K562 treated with DMSO at 1 percent for 12 hours (cell line): ENCODE results near the gene PRR29. TPM values are rescaled to one million over a fixed set of nuclear protein-coding genes. Genes with fewer than 3 reads are reported as not detected.

Source experiments
- total RNA-seq: library from RNA; unstranded; fragments of 300-600 nt; gene quantifications from 2 replicates; pipeline ENCODE4 v1.2.3, GENCODE V29; 2022; ENCODE audit not compliant: insufficient read depth

The PRR29 gene
- total RNA-seq: 0.81 and 3.2 TPM in 2 replicates

DNA sequence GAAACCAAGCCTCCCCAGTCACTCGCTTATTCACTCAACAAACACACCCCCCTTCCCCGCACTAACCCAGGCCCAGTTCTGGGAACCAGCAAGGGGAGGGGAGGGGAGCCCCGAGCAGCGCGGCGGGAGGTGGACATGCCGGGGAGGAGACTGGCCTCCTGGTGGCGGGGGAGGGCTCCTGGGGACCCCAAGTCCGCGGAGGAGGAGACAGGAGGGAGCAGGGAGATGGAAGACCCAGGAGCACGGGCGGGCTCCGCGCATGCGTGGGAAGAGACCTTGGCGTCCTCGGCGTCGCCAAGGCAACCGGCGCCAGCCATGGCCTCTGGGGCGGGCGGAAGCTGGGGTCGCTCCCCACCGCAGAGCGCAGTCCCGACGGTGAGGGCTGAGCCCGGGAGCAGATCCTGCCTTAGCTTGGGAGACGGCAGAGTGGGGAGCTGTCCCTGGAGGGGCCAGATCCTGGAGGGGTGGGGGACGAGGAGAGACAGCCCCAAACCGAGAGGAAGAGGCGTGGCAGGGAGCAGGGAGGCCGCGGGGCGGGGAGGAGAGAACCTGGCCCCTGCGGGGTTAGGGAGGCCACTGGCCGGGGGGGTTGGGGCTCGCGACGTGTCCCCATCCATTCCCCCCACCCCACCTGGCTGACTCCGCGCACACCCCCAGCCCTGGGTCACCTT lies at the start of gene PRR29:
PRR29 (plus strand) TSS at position 302 of the 671 bp plus-strand sequence; CDS start at position 316, 14 bp downstream.

DNA sequence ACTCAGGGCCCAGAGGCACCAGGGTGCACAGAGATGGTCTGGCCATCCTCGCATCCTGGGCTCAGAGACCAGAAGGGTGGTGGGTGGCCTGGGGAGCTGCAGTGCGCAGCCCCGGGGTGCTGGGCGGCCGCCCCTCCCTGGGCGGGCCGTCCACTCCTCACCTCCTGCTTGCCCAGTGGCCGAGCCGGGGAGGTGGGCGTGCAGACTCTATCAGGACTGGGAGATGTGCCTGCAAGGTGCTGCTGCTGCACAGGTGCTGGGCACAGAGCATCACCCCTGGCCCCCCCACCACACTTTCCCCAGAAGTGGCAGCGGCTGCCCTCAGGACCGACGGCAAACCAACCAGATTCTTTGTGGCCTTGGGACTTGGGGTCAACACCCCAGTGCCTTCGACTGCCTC lies 25.4 kb upstream of the PRR29 start, which contains the start of gene SCN4A:
SCN4A (minus strand) TSS at position 123 of the 400 bp plus-strand sequence; CDS start at position 46, 77 bp downstream.

DNA sequence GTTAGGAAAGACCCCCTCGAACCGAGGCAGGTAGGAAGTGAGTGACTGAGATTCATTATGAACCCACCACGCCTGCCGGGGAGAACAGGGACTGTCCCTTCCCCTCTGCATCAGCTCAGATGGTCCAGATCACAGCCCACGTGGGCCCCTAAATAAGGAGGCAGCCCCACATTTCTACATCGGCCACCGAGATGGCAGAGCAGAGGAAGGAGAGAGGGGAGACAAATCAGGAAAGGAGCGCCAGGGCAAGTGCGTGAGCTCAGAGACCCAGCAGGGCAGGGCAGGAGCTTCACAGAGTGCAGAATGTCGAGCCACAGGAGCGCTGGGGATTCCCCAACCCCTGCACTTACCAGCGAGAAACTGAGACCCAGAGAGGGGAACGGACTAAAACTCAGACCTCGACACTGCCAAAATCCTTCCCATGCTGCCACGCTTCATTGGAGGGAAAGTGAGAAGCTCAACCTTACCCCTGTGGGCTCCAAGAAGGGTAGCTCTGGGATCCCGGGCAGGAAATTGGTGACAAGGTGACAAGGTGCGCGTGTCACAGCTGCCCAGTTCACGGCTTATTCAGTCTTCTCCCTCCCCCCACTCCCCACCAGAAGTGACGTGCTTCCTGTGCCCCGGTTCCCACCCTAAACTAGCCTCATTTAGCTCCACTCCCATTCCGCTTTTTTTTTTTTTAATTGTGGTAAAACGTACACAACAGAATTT lies 22.1 kb downstream of the PRR29 start, which contains the start of gene ICAM2:
ICAM2 (minus strand) TSS at position 578 of the 711 bp plus-strand sequence. CDS start 13,942 bp downstream, outside the sequence.

Other genes starting within 250 kb of the PRR29 start
- 29.2 and 72.5 TPM in 2 replicates for gene CCDC47, start 224.8 kb upstream of the PRR29 start, total RNA-seq
- 21.4 and 68.9 TPM in 2 replicates for gene DDX42, start 224.2 kb upstream of the PRR29 start, total RNA-seq
- gene PSMC5, start 170.9 kb upstream of the PRR29 start, total RNA-seq: 136 and 182 TPM in 2 replicates
- gene FTSJ3, start 170.7 kb upstream of the PRR29 start, total RNA-seq: 16.3 and 27.0 TPM in 2 replicates
- 58.2 and 91.2 TPM in 2 replicates for gene SMARCD2, start 155.7 kb upstream of the PRR29 start, total RNA-seq
- 0.41 TPM in 1 of 2 replicates, not detected in the other for gene CSH2, start 124.7 kb upstream of the PRR29 start, total RNA-seq
- not detected in 2 replicates for gene GH2, start 116.4 kb upstream of the PRR29 start, total RNA-seq
- gene CSH1, start 101.8 kb upstream of the PRR29 start, total RNA-seq: not detected in 2 replicates
- gene CSHL1, start 87.1 kb upstream of the PRR29 start, total RNA-seq: not detected in 2 replicates
- not detected in 2 replicates for gene GH1, start 79.5 kb upstream of the PRR29 start, total RNA-seq
- not detected in 2 replicates for gene CD79B, start 66.0 kb upstream of the PRR29 start, total RNA-seq
- 0.22 and 0.44 TPM in 2 replicates for gene SCN4A, start 25.4 kb upstream of the PRR29 start, total RNA-seq
- gene ICAM2, start 22.3 kb downstream of the PRR29 start, total RNA-seq: 40.6 and 54.9 TPM in 2 replicates
- gene ERN1, start 131.8 kb downstream of the PRR29 start, total RNA-seq: 7.9 and 18.9 TPM in 2 replicates